H1 (cell line): ENCODE results near the gene CAD. TPM values are rescaled to one million over a fixed set of nuclear protein-coding genes. Genes with fewer than 3 reads are reported as not detected.

Source experiments
- CTCF ChIA-PET: fragments of 300-600 bp; sonication (Branson Sonifier 250); formaldehyde crosslinking; loops from one replicate; lab custom pipeline; 2021; ENCODE audit not compliant: partially characterized antibody; lab: Charles Lee
- POLR2A ChIA-PET: fragments of 300-600 bp; sonication (Branson Sonifier 250); formaldehyde crosslinking; loops from one replicate; lab custom pipeline; 2021; ENCODE audit warnings: inconsistent platforms; ENCODE audit not compliant: partially characterized antibody; lab: Charles Lee
- DNase-seq, 2 experiments: peaks; one replicate each; pipeline versions ENCODE4 v3.0.0 to v3.0.0-alpha.2; 2010 to 2022; ENCODE audit warnings: low spot score in 2 of 2, low read depth in 1 of 2, mixed read lengths in 1 of 2
- FAIRE-seq: peaks from 2 replicates; lab custom pipeline; 2011; peaks lifted over from hg19 to GRCh38; lab: Jason Lieb, UNC
- H2AFZ ChIP-seq: 2 replicates; pipeline ENCODE4 v1.8.1; 2012; ENCODE audit warnings: low read length, inconsistent platforms
- H2AK5ac ChIP-seq: 2 replicates; pipeline ENCODE4 v1.6.1; 2013; ENCODE audit warnings: low read depth, low read length
- H2BK120ac ChIP-seq: replicated peaks from 2 replicates; pipeline ENCODE3; 2013; ENCODE audit warnings: low read depth, low read length, inconsistent platforms
- H2BK12ac ChIP-seq: 2 replicates; pipeline ENCODE4 v1.6.1; 2013; ENCODE audit warnings: low read depth, low read length
- H2BK15ac ChIP-seq: 2 replicates; pipeline ENCODE4 v1.6.1; 2013; ENCODE audit warnings: low read length
- H2BK20ac ChIP-seq: 2 replicates; pipeline ENCODE4 v1.6.1; 2013; ENCODE audit warnings: low read length
- H2BK5ac ChIP-seq: 2 replicates; pipeline ENCODE4 v1.6.1; 2013; ENCODE audit warnings: low read depth, low read length
- H3K14ac ChIP-seq: 2 replicates; pipeline ENCODE4 v1.6.1; 2013; ENCODE audit warnings: inconsistent platforms; ENCODE audit not compliant: insufficient read length
- H3K18ac ChIP-seq: 2 replicates; pipeline ENCODE4 v1.6.1; 2013; ENCODE audit warnings: low read length; ENCODE audit errors: extremely low read depth
- H3K23ac ChIP-seq: 2 replicates; pipeline ENCODE4 v1.6.1; 2013; ENCODE audit warnings: inconsistent platforms; ENCODE audit not compliant: insufficient read length
- H3K23me2 ChIP-seq: 2 replicates; pipeline ENCODE4 v1.6.1; 2013; ENCODE audit warnings: low read depth, low read length
- H3K27ac ChIP-seq: 2 replicates; pipeline ENCODE4 v1.6.1; 2011; ENCODE audit warnings: low read depth, low read length, inconsistent platforms
- H3K27me3 ChIP-seq, 4 experiments: replicated peaks in 1 of 4; 1 replicate in 1 of 4; 2 replicates in 3 of 4; pipeline versions ENCODE4 v1.6.1 to v1.8.1; 2011 to 2013; ENCODE audit warnings: low read length in 3 of 4, mild to moderate bottlenecking in 3 of 4, inconsistent platforms in 2 of 4, mixed read lengths in 2 of 4, moderate library complexity in 1 of 4; ENCODE audit not compliant: control insufficient read depth in 3 of 4, insufficient read depth in 3 of 4; ENCODE audit errors: extremely low read depth in 1 of 4
- H3K36me3 ChIP-seq, 4 experiments: 2 replicates each; pipeline versions ENCODE4 v1.6.1 to v1.8.1; 2011 to 2013; ENCODE audit warnings: mild to moderate bottlenecking in 4 of 4, low read length in 3 of 4, moderate library complexity in 2 of 4, control low read depth in 1 of 4, inconsistent platforms in 1 of 4; ENCODE audit not compliant: insufficient read depth in 4 of 4, control insufficient read depth in 2 of 4
- H3K4ac ChIP-seq: replicated peaks from 2 replicates; pipeline ENCODE3; 2013; ENCODE audit warnings: low read length, low read depth, mixed read lengths, inconsistent platforms; ENCODE audit not compliant: insufficient read length
- H3K4me1 ChIP-seq, 4 experiments: replicated peaks in 1 of 4; 1 replicate in 1 of 4; 2 replicates in 3 of 4; pipeline versions ENCODE4 v1.6.1 to v1.8.1; 2011 to 2013; ENCODE audit warnings: low read length in 3 of 4, inconsistent platforms in 2 of 4, mixed read lengths in 1 of 4; ENCODE audit not compliant: insufficient read depth in 4 of 4, control insufficient read depth in 3 of 4
- H3K4me2 ChIP-seq, 2 experiments: 2 replicates each; pipeline versions ENCODE4 v1.6.1 to v1.8.1; 2011 to 2013; ENCODE audit warnings: low read depth in 2 of 2, low read length in 2 of 2, control low read depth in 1 of 2, inconsistent platforms in 1 of 2, mild to moderate bottlenecking in 1 of 2; ENCODE audit not compliant: insufficient read depth in 1 of 2
- H3K4me3 ChIP-seq, 4 experiments: fragments of 200-600, 300-600 bp in 1 of 4; sonication (generic), shearing (Covaris generic), sonication (Bioruptor Twin) in 1 of 4; 2 replicates each; pipeline versions ENCODE4 v1.5.1 to v1.8.1; 2011 to 2016; ENCODE audit warnings: low read length in 4 of 4, low read depth in 3 of 4, control low read depth in 2 of 4, inconsistent platforms in 2 of 4, mild to moderate bottlenecking in 2 of 4, mixed read lengths in 1 of 4, moderate library complexity in 1 of 4; ENCODE audit not compliant: insufficient read depth in 2 of 4; ENCODE audit errors: extremely low read depth in 1 of 4
- H3K56ac ChIP-seq: replicated peaks from 2 replicates; pipeline ENCODE3; 2013; ENCODE audit warnings: low read depth, mild to moderate bottlenecking, mixed read lengths, low read length, inconsistent platforms; ENCODE audit not compliant: insufficient read length
- H3K79me1 ChIP-seq: 2 replicates; pipeline ENCODE4 v1.6.1; 2013; ENCODE audit warnings: low read depth, low read length, control low read depth
- H3K79me2 ChIP-seq, 2 experiments: 2 replicates each; pipeline versions ENCODE4 v1.6.1 to v1.8.1; 2012 to 2013; ENCODE audit warnings: low read length in 2 of 2, mild to moderate bottlenecking in 2 of 2, inconsistent platforms in 1 of 2; ENCODE audit not compliant: insufficient read depth in 2 of 2, control insufficient read depth in 1 of 2
- H3K9ac ChIP-seq, 4 experiments: replicated peaks in 1 of 4; 1 replicate in 1 of 4; 2 replicates in 3 of 4; pipeline versions ENCODE4 v1.6.1 to v1.8.1; 2011 to 2013; ENCODE audit warnings: low read depth in 3 of 4, low read length in 3 of 4, control low read depth in 2 of 4, mild to moderate bottlenecking in 2 of 4, moderate library complexity in 2 of 4, inconsistent platforms in 1 of 4; ENCODE audit errors: extremely low read depth in 1 of 4
- H3K9me3 ChIP-seq, 2 experiments: 2 replicates each; pipeline versions ENCODE4 v1.6.1 to v1.8.1; 2012 to 2013; ENCODE audit warnings: mild to moderate bottlenecking in 2 of 2, moderate library complexity in 2 of 2, control low read depth in 1 of 2, inconsistent platforms in 1 of 2, low read depth in 1 of 2, low read length in 1 of 2, mixed read lengths in 1 of 2; ENCODE audit not compliant: insufficient read depth in 2 of 2
- H4K20me1 ChIP-seq, 2 experiments: replicated peaks in 1 of 2; 2 replicates each; pipeline versions ENCODE3 to v1.8.1; 2011 to 2013; ENCODE audit warnings: inconsistent platforms in 2 of 2, low read length in 2 of 2, mild to moderate bottlenecking in 1 of 2; ENCODE audit not compliant: insufficient read depth in 2 of 2, control insufficient read depth in 1 of 2
- H4K5ac ChIP-seq: 2 replicates; pipeline ENCODE4 v1.6.1; 2013; ENCODE audit warnings: low read length, low read depth, mixed read lengths, inconsistent platforms; ENCODE audit not compliant: insufficient read length
- H4K8ac ChIP-seq: 2 replicates; pipeline ENCODE4 v1.8.0; 2013; ENCODE audit warnings: mild to moderate bottlenecking, moderate library complexity, low read length, inconsistent platforms; ENCODE audit not compliant: insufficient read depth; ENCODE audit errors: extremely low read depth
- H4K91ac ChIP-seq: replicated peaks from 2 replicates; pipeline ENCODE3; 2013; ENCODE audit warnings: low read length, mixed read lengths, inconsistent platforms; ENCODE audit not compliant: insufficient read length
- RXRA ChIP-seq: IDR thresholded peaks from 2 replicates; pipeline ENCODE4 v1.6.1; 2011; ENCODE audit warnings: low read depth, mild to moderate bottlenecking, low read length, moderate library complexity; ENCODE audit not compliant: insufficient read depth
- WGBS, 2 experiments: shearing (Covaris generic) in 1 of 2; methylation state at CpG; one replicate each; pipeline versions ENCODE4 v1.1.6 to v1.1.7; 2013 to 2015; ENCODE audit warnings: low lambda C conversion rate in 2 of 2, mixed read lengths in 2 of 2, inconsistent platforms in 1 of 2, low coverage in 1 of 2, missing lambda C conversion rate in 1 of 2; ENCODE audit not compliant: insufficient replicate concordance in 2 of 2, insufficient coverage in 1 of 2, insufficient read length in 1 of 2; ENCODE audit errors: extremely low coverage in 1 of 2, missing lambda C conversion rate in 1 of 2; 5-methylcytosine and 5-hydroxymethylcytosine counted together
- polyA plus RNA-seq, 7 experiments: library from polyadenylated mRNA; depleted of rRNA in 3 of 7; stranded (reverse) in 5 of 7; unstranded in 2 of 7; fragments of >200 nt in 5 of 7; fragments of 200-250 nt in 2 of 7; gene quantifications; 1 replicate in 5 of 7; 2 replicates in 1 of 7; 4 replicates in 1 of 7; pipeline versions ENCODE4 v1.2.1 to v1.2.3, GENCODE V29; 2011 to 2013; ENCODE audit warnings: missing spikeins in 2 of 7, mixed read lengths in 2 of 7
- total RNA-seq: library from RNA; stranded (reverse); fragmentation: NEBNext Ultra II Directional; extraction: Animal tissue kit (Norgen Biotek cat#: 25700); gene quantifications from 2 replicates; pipeline ENCODE4 v1.2.1, GENCODE V29; 2021

CAD gene
- total and polyA plus RNA-seq, 2 of the 8 experiments (the other 6 are each of a cell fraction or from before 2014, with no cell fraction given): 130 to 146 TPM

DNA sequence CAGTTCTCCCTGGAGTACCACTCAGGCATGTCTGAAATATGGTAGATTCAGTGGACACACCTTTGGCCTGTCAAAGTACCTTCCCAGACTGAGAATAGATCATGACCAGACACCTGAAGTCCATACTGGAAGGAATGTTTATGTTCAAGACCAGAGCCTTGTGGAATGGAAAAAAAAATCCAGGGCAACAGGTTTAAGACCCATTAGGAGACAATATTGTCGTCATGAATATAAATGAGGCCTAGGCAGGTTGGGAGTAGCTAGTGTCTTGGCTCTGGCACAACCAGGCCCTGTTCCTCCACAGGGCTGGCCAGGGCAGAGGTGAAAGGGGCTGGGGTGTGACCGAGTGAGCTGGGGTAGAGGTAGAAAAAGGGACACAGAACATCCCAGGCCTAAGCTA is 18.5 kb upstream of the CAD start:
- H3K9me3 ChIP-seq: no peaks in the 10 kb centered on the region
- H2AFZ ChIP-seq: no peak overlapping the region
- H2BK120ac ChIP-seq: no peak overlapping the region
- no peak overlapping the region for H2AK5ac ChIP-seq
- WGBS, 2 experiments: 79% methylated on average over 2 of the region's 2 CpGs; no CpG with 5 or more reads in 1 of the 2 experiments
- H3K14ac ChIP-seq: no peak overlapping the region
- CTCF ChIA-PET: interaction anchor here (1.0 to 3.4 kb wide), 4 partner anchors 29 to 104 kb away, joined by 3 to 10 read pairs (median 6); no protein-coding TSS in a partner anchor
- H4K91ac ChIP-seq: no peak overlapping the region
- H3K36me3 ChIP-seq: peaks cover 16 to 38% (median 31%) of the 10 kb centered on the region in 4 experiments; a peak in 7 of 8 replicates
- no peak overlapping the region for H2BK20ac ChIP-seq
- H3K23me2 ChIP-seq: no peaks in the 10 kb centered on the region
- no peak overlapping the region for H3K27ac ChIP-seq
- H3K79me1 ChIP-seq: no peaks in the 10 kb centered on the region
- no peak for DNase-seq
- H3K56ac ChIP-seq: no peak overlapping the region
- H3K4me2 ChIP-seq: no peak overlapping the region
- no peaks in the 10 kb centered on the region for H3K4me1 ChIP-seq
- no peak overlapping the region for H3K18ac ChIP-seq
- no peak overlapping the region for H2BK15ac ChIP-seq
- no peaks in the 10 kb centered on the region for H3K79me2 ChIP-seq
- H2BK5ac ChIP-seq: no peak overlapping the region
- no peak overlapping the region for H3K9ac ChIP-seq
- no peak overlapping the region for H3K4ac ChIP-seq
- FAIRE-seq: no peak
- no peak overlapping the region for H2BK12ac ChIP-seq
- H4K20me1 ChIP-seq: peaks cover 0 to 3% of the 10 kb centered on the region in 2 experiments
- H4K8ac ChIP-seq: no peak overlapping the region
- no peak for TF ChIP-seq RXRA
- no peak overlapping the region for H3K23ac ChIP-seq
- POLR2A ChIA-PET: interaction anchor here (0.6 to 5.7 kb wide), 12 partner anchors 10 to 72 kb away, joined by 3 to 35 read pairs (median 3); partner anchors contain the start of genes ATRAID and SLC5A6
- H4K5ac ChIP-seq: no peak overlapping the region
- no peaks in the 10 kb centered on the region for H3K27me3 ChIP-seq
- no peak overlapping the region for H3K4me3 ChIP-seq
